Natural killer cell treated with Interleukin-12 subunit alpha and Interleukin-12 subunit beta and Interleukin-15 and Interleukin-18, amount 100 ng/mL, for 72 hours (primary cell): ENCODE data around the gene SPOUT1. TPM values are rescaled to one million over a fixed set of nuclear protein-coding genes. Genes with fewer than 3 reads are reported as not detected.
"Not testable (repeated sequence)": the region's sequence is repeated elsewhere in the genome, so short reads cannot be mapped to it uniquely, and the experiment has no call there.

Experiments used
- ATAC-seq, 2 donors: fragments of 150-1000 bp; cut with Tn5 transposase in 1 of 2; sonication (Bioruptor Pico), chemical (Tn5 transposase) in 1 of 2; 2 replicates each; pipeline ENCODE4 v1.10.0; 2021
- DNase-seq: peaks from one replicate; pipeline ENCODE4 v3.0.0; 2022; ENCODE audit warnings: low spot score
- H3K27ac Mint-ChIP-seq, 2 donors: 1 replicate in 1 of 2; 2 replicates in 1 of 2; pipeline ENCODE4 v1.8.0; 2022; ENCODE audit warnings: mixed read lengths in 2 of 2, mild to moderate bottlenecking in 1 of 2, moderate library complexity in 1 of 2
- H3K27me3 Mint-ChIP-seq, 2 donors: 1 replicate in 1 of 2; 2 replicates in 1 of 2; pipeline ENCODE4 v1.8.0; 2022; ENCODE audit warnings: mixed read lengths in 2 of 2
- H3K36me3 Mint-ChIP-seq: one replicate; pipeline ENCODE4 v1.8.0; 2022; ENCODE audit warnings: mixed read lengths
- H3K4me1 Mint-ChIP-seq, 2 donors: 1 replicate in 1 of 2; 2 replicates in 1 of 2; pipeline ENCODE4 v1.8.0; 2022; ENCODE audit warnings: low read depth in 2 of 2, mixed read lengths in 2 of 2, mild to moderate bottlenecking in 1 of 2
- H3K4me3 Mint-ChIP-seq: one replicate; pipeline ENCODE4 v1.8.0; 2022; ENCODE audit warnings: mixed read lengths
- H3K9me3 Mint-ChIP-seq: 2 replicates; pipeline ENCODE4 v1.8.0; 2022; ENCODE audit warnings: mixed read lengths
- total RNA-seq, 2 donors: library from RNA; stranded (reverse); gene quantifications; one replicate each; pipeline ENCODE4 v1.2.3, GENCODE V29; 2022

Gene SPOUT1
- total RNA-seq, 2 donors from 2014 or later, result 89.5 to 152 TPM

DNA sequence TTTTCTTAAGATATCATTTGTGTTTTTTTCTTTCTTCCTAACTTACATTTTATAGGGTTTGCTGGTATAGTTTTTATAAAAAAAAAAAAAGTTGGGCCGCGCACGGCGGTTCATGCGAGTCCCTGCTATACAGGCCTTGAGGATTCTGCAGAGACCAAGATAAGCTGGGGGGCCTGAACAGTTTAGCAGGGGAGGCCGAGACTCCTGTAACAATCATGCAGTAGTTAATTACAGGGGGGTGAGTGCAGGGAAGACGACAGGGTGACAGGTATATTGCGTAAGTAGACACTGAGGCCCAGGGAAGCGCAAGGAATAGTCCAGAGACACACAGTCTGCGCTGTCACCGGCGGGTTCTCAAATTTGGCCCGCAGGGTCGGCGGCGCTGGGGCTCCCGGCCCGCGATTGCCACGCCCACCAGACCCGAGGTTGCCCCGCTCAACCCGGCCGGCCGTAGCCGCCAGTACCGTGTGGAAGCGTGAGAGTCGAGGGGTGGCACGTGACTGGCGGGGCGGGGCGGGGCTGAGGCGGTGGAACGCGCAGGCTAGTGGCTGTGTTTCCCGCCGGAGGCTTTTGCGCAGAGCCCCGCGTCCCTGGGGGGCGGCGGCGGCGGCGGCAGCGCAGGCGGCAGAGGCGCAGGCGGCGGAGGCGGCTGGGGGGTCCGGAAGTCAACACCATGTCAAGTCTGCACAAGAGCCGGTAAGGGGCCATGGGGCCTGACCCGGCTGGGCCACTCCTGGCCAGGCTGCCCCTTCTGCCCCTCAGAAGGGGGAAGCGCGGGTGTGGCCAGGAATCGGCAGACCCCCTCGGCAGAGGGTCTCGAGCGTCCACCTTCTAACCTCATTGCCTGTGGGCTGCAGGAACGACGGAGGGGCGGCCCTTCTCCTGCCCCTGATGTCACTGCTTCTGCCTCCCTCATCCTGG lies 42.7 kb downstream of the SPOUT1 start, which contains the start of gene TBC1D13:
Gene TBC1D13 (plus strand): TSS at position 573 of the 921 bp plus-strand sequence. CDS start 101 bp downstream, at position 674.
- DNase-seq (peak; percentile 93), ATAC-seq (peak; percentile 98)
- peaks cover 9 to 15% of the 10 kb centered on the region in 2 donors for H3K4me1 Mint-ChIP-seq
- H3K4me3 Mint-ChIP-seq, result peak within 1 kb of the TSS; percentile 98
- H3K9me3 Mint-ChIP-seq, result no peaks in the 10 kb centered on the region
- no peaks in the 10 kb centered on the region for H3K27me3 Mint-ChIP-seq
- peak within 1 kb of the TSS; percentile 77 to 88 for H3K27ac Mint-ChIP-seq
- H3K36me3 Mint-ChIP-seq, result no peaks in the 10 kb centered on the region

DNA sequence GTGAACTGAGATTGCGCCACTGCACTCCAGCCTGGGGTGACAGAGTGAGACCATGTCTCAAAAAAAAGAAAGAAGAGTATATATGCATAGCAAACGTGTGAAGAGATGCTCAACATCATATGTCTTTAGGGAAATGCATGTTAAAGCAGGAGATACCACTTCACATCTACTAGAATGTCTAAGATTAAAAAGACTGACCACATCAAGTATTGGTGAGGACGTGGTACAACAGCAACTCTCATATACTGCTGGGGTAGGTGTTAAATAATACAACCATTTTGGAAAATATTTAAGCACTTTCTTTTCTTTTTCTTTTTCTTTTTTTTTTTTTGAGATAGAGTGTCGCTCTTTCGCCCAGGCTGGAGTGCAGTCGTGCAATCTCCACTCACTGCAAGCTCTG lies 44.2 kb downstream of the SPOUT1 start:
- no peak overlapping the region for H3K4me3 Mint-ChIP-seq
- H3K27me3 Mint-ChIP-seq, result peaks cover 0 to 2% of the 10 kb centered on the region in 2 donors
- H3K4me1 Mint-ChIP-seq, result peaks cover 9 to 15% of the 10 kb centered on the region in 2 donors
- H3K27ac Mint-ChIP-seq, result no peak overlapping the region
- DNase-seq, result no peak
- peaks cover 4% of the 10 kb centered on the region for H3K9me3 Mint-ChIP-seq
- no peaks in the 10 kb centered on the region for H3K36me3 Mint-ChIP-seq
- ATAC-seq, result no peak

DNA sequence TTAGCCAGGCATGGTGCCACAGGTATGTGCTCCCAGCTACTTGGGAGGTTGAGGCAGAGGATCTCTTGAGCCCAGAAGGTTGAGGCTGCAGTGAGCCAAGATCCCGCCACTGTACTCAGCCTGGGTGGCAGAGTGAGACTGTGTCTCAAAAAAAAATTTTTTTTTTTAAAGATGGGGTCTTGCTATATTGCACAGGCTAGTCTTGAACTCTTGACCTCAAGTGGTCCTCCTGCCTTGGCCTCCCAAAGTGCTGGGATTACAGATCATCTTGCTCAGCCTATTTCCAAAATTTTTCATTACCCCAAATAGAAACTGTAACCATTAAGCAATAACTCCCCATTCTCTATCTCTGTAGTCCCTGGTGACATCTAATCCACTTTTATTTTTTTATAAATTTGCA lies 46.9 kb downstream of the SPOUT1 start:
- no peak for ATAC-seq
- Mint-ChIP-seq H3K36me3 (no peaks in the 10 kb centered on the region), H3K9me3 (peaks cover 4% of the 10 kb centered on the region), H3K27ac (no peak overlapping the region), H3K4me3 (no peak overlapping the region), H3K4me1 (peaks cover 3 to 8% of the 10 kb centered on the region in 2 donors), H3K27me3 (peaks cover 0 to 2% of the 10 kb centered on the region in 2 donors)
- no peak for DNase-seq

DNA sequence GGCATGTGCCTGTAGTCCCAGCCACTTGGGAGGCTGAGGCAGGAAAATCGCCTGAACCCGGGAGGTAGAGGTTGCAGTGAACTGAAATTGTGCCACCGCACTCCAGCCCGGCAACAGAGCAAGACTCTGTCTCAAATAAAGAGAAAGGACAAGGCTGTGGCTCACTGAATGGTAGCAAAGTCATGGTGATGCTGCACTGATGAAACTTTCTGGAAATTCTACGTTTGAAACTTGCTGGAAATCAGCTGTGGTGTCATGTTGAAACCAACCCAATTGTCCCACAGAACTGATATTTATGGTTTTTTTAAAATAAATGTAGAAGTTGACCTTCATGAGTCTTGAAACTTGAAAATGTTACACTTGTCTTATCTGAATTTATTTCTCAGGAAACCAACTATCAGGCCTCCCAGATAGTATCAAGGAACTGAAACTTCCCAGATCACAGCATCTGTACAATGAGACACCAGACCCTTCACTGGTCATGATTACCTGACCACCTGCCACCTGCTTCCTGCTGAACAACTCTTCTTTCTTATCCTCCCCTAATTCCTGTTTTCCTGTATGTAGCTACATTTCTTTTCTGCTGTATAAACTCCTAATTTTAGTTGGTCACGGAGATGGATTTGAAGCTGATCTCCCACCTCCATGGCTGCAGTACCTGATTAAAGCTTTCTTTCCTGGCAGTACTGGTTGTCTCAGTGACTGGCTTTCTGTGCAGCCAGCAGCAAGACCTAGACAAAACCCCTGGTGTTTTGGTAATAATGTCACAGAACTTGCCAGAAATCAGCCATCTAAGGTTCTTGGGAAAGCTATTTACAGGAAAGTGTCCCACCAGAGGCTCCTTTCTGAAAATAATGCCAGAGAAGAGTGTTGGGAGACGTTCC lies 48.2 kb downstream of the SPOUT1 start:
- H3K9me3 Mint-ChIP-seq, result peaks cover 4% of the 10 kb centered on the region
- H3K27me3 Mint-ChIP-seq, result peaks cover 0 to 2% of the 10 kb centered on the region in 2 donors
- H3K36me3 Mint-ChIP-seq, result no peaks in the 10 kb centered on the region
- H3K4me1 Mint-ChIP-seq, result no peaks in the 10 kb centered on the region
- DNase-seq (no peak), ATAC-seq (no peak)
- H3K4me3 Mint-ChIP-seq, result no peak overlapping the region
- no peak overlapping the region for H3K27ac Mint-ChIP-seq

DNA sequence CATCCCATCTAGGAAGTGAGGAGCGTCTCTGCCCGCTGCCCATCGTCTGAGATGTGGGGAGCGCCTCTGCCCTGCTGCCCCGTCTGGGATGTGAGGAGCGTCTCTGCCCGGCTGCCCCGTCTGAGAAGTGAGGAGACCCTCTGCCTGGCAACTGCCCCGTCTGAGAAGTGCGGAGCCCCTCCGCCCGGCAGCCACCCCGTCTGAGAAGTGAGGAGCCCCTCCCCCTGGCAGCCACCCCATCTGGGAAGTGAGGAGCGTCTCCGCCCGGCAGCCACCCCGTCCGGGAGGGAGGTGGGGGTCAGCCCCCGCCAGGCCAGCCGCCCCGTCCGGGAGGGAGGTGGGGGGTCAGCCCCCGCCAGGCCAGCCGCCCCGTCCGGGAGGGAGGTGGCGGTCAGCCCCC lies 49.5 kb downstream of the SPOUT1 start:
- H3K9me3 Mint-ChIP-seq, DNase-seq, ATAC-seq, H3K36me3 Mint-ChIP-seq, H3K4me3 Mint-ChIP-seq, H3K4me1 Mint-ChIP-seq, H3K27me3 Mint-ChIP-seq, H3K27ac Mint-ChIP-seq: not testable (repeated sequence)

DNA sequence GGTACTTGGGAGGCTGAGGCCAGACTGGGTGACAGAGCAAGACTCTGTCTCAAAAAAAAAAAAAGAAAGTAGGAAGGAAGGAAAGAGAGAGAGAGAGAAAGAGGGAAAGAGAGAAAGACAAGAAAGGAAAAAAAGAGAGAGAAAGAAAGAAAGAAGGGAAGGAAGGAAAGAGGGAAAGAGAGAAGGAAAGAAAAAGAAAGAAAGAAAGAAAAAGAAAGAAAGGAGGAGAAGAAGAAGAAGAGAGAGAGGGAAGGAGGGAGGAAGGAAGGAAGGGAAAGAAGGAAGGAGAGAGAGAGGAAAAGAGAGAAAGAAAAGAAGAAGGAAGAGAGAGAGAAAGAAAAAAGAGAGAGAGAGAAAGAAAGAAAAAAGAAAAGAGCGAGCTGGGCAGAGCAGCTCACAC lies 54.8 kb downstream of the SPOUT1 start:
- H3K27ac Mint-ChIP-seq, result no peak overlapping the region
- H3K4me1 Mint-ChIP-seq, result peaks cover 14 to 15% of the 10 kb centered on the region in 2 donors
- ATAC-seq (no peak), DNase-seq (no peak)
- peaks cover 3% of the 10 kb centered on the region for H3K9me3 Mint-ChIP-seq
- no peaks in the 10 kb centered on the region for H3K27me3 Mint-ChIP-seq
- H3K36me3 Mint-ChIP-seq, result peaks cover 7% of the 10 kb centered on the region
- no peak overlapping the region for H3K4me3 Mint-ChIP-seq

DNA sequence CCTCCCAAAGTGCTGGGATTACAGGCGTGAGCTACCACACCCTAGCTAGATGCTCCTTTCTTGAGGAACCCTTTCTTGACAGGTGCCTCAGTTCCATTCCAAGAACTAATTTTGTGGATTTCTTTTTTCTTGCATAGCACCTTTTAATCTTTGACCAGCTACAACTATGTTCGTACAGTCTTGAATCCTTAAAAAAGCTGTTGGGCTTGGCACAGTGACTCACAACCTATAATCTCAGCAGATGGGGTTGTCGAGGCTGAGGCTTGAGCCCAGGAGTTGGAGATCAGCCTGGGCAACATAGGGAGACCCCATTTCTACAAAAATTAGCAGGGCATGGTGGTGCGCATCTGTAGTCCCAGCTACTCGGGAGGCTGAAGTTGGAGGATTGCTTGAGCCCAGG lies 56.5 kb downstream of the SPOUT1 start:
- Mint-ChIP-seq H3K27ac (no peak overlapping the region), H3K9me3 (peaks cover 3% of the 10 kb centered on the region), H3K27me3 (no peaks in the 10 kb centered on the region), H3K36me3 (peaks cover 7% of the 10 kb centered on the region), H3K4me1 (peaks cover 16 to 25% of the 10 kb centered on the region in 2 donors), H3K4me3 (no peak overlapping the region)
- ATAC-seq (no peak), DNase-seq (no peak)

DNA sequence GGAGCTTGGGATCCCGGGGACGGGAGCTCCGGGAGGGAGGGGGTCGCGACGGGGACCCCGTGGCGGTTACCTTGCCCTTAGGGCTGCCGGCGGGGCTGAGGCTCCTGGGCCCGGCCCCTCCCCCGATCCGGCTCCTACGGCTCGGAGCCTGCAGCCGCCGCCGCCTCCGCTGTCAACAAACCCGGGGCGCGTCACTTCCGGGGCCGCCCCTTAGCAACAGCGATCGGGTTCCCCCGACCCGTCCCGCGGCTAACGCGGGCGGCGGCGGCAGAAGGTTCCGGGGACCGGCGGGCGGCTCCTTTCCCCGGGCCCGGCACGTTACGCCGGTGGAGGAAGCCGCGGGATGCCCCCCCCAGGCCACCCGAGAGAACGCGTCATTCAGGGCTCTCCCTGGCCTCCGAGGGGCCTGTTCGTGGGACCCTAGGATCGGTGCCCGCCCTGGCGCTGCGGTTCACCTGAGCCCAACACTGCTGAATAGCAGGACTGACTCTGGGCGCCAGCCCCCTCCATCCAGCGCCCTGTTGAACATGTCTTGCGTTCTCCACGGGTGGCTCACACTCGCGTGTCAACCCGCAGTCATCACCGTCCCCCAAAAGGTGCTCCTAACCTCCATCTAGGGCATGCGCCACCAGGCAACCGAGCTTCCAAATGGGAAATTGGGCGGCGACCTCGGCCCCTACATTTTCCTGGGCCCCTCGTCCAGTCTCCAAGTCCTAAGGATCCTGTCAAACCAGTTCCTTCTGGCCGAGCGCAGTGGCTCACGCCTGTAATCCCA lies 57.7 kb downstream of the SPOUT1 start, which contains the start of gene ZER1:
Gene ZER1 (minus strand): TSS at position 183 of the 775 bp plus-strand sequence. CDS start 16,362 bp downstream, outside the sequence.
- peaks cover 3% of the 10 kb centered on the region for H3K9me3 Mint-ChIP-seq
- DNase-seq, result peak; percentile 95
- peaks cover 21 to 25% of the 10 kb centered on the region in 2 donors for H3K4me1 Mint-ChIP-seq
- peak within 1 kb of the TSS; percentile 74 to 86 for H3K27ac Mint-ChIP-seq
- H3K4me3 Mint-ChIP-seq, result peak within 1 kb of the TSS; percentile 97
- no peaks in the 10 kb centered on the region for H3K27me3 Mint-ChIP-seq
- peaks cover 7% of the 10 kb centered on the region for H3K36me3 Mint-ChIP-seq
- ATAC-seq, result peak; percentile 98

DNA sequence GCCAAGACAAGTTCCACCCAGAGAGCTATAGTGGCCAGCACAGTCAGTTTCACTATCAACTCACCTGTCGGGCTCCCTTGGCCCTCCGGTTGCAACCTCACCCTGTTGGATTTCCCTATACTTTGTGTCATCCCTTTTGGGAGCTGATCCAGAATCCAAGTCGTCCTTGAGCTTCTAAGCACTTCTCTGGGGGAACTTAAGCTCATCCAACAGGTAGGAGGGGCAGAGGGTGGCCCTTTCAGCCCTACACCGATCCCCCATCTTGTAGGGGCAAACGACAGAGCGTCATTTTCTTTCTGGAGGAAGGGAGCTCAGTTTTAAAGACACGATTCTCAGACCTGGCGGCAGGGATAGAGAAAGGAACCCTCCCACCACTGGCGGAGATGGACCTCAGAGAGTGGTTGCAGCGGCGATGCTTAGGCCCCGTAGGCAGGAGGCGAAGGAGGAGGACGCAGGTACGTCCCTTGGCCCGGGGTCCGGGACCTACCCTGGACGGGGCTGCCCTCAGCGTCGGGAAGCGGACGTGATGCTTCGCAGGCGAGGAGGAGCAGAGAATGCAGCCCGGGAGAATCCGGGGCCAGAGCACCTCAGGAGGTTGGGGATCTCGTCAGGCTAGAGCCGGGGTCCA lies 58.4 kb downstream of the SPOUT1 start:
- H3K27me3 Mint-ChIP-seq, result no peaks in the 10 kb centered on the region
- peaks cover 7% of the 10 kb centered on the region for H3K36me3 Mint-ChIP-seq
- H3K27ac Mint-ChIP-seq, result peak overlapping the region; percentile 74 to 86
- H3K9me3 Mint-ChIP-seq, result peaks cover 3% of the 10 kb centered on the region
- ATAC-seq (peak in 1 of 2 donors; percentile 49), DNase-seq (no peak)
- peaks cover 21 to 25% of the 10 kb centered on the region in 2 donors for H3K4me1 Mint-ChIP-seq
- H3K4me3 Mint-ChIP-seq, result peak overlapping the region; percentile 97

DNA sequence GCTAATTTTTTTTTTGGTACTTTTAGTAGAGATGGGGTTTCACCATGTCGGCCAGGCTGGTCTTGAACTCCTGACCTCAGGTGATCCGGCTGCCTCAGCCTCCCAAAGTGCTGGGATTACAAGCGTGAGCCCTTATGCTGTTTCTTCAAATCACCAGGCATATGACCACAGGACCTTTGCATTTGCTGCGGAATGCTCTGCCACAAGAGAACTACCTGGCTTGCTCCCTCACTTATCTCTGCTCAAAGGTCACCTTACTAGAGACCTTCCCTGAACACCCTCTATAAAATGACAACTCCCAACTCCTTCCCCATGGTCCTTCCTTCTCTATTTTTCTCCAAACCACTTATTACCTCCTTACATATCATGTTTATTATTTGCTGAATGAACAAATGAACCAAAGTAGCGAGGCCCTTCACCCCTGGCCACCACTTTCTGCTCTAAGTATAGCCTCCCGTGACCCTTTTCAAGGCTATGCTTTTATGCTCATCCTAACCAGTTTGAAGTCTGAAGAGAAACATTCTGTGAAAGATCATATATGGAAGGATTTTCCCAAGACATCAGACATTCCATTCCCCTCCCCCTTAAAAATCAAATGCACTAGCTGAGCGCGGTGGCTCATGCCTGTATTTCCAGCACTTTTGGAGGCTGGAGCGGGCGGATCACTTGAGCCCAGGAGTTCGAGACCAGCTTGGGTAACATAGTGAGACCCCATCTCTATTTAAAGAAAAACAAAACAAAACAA lies 59.1 kb downstream of the SPOUT1 start:
- Mint-ChIP-seq H3K9me3 (peaks cover 3% of the 10 kb centered on the region), H3K27me3 (no peaks in the 10 kb centered on the region), H3K27ac (peak overlapping the region; percentile 74 to 86), H3K4me1 (peaks cover 22 to 25% of the 10 kb centered on the region in 2 donors), H3K4me3 (peak overlapping the region; percentile 97), H3K36me3 (peaks cover 7% of the 10 kb centered on the region)
- DNase-seq, result no peak
- no peak for ATAC-seq
